Rectal smooth muscle tissue (tissue), 1 donor: ENCODE measurements around the gene TEDC1.

Experiments used
- H3K27ac ChIP-seq: one replicate; pipeline ENCODE4 v1.7.0; 2013; ENCODE audit warnings: low read depth, low read length, inconsistent platforms
- H3K27me3 ChIP-seq: one replicate; pipeline ENCODE4 v1.7.0; 2013; ENCODE audit warnings: low read length; ENCODE audit not compliant: control insufficient read depth, insufficient read depth
- H3K36me3 ChIP-seq: one replicate; pipeline ENCODE4 v1.7.0; 2013; ENCODE audit warnings: low read length; ENCODE audit not compliant: control insufficient read depth, insufficient read depth
- H3K4me1 ChIP-seq: one replicate; pipeline ENCODE4 v1.7.0; 2013; ENCODE audit warnings: low read length; ENCODE audit not compliant: control insufficient read depth, insufficient read depth
- H3K4me3 ChIP-seq: one replicate; pipeline ENCODE4 v1.7.0; 2013; ENCODE audit warnings: low read length
- H3K9ac ChIP-seq: one replicate; pipeline ENCODE4 v1.7.0; 2013; ENCODE audit warnings: low read length

TEDC1 gene

DNA sequence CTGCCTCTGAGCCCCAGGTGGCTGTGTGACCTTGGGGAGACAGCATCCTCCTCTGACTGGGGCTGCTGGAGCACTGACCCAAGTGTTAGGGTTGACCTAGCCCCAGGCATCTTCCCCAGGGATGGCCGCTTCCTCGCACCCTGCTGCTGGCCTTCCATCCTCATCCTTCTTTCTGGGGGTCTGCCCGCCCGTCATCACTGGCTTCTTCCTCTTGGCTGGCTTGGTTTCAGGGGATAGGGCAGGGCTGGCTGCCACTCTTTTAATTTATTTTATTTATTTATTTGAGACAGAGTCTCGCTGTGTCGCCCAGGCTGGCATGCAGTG, 3.5 kb downstream of the TEDC1 start:
- no peaks in the 10 kb centered on the region for H3K4me1 ChIP-seq
- no peak overlapping the region for H3K9ac ChIP-seq
- H3K27me3 ChIP-seq: no peaks in the 10 kb centered on the region
- H3K4me3 ChIP-seq: no peak overlapping the region
- H3K27ac ChIP-seq: no peak overlapping the region
- no peaks in the 10 kb centered on the region for H3K36me3 ChIP-seq

DNA sequence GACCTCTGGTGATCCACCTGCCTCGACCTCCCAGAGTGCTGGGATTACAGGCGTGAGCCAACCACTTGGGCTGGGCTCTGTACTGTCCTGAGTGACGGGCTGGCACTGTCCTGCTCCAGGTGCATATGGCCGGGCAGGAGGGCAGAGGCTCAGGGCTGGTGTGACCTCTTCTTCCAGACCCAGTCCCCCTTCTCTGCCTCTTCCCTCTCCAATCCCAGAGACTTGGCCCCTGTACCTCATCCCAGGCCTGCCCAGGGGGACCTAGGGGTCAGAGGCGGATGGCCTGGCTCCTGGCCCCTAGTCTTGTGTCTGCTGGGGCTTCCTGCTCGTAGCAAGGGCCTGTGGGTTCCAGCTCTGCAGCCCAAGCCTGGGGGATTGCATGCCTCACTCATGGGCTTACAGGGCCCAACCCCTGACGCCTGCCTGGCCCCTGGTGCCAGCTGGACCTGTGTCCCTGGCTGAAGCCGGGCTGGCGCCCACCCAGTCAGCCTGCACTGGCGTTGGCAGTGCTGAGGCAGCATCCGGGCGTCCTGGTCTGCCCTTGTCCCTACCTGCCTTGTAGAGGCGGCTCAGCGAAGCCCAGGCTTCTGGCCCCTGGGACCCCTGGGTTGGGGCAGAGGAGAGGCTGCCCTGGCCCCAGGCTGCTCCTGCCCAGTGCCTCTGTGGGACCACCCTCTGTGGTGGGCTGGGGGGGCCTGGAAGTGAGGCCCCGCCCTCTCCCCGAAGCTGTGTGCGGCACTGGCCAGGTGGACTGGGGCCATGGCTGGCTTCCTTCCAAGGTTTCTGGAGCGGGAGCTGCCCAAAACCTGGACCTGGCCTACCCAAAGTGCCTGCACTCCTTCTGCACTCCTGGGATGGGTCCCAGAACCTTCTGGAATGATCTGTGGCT, 4.3 kb downstream of the TEDC1 start:
- Histone ChIP-seq H3K27ac (no peak overlapping the region), H3K36me3 (no peaks in the 10 kb centered on the region)

DNA sequence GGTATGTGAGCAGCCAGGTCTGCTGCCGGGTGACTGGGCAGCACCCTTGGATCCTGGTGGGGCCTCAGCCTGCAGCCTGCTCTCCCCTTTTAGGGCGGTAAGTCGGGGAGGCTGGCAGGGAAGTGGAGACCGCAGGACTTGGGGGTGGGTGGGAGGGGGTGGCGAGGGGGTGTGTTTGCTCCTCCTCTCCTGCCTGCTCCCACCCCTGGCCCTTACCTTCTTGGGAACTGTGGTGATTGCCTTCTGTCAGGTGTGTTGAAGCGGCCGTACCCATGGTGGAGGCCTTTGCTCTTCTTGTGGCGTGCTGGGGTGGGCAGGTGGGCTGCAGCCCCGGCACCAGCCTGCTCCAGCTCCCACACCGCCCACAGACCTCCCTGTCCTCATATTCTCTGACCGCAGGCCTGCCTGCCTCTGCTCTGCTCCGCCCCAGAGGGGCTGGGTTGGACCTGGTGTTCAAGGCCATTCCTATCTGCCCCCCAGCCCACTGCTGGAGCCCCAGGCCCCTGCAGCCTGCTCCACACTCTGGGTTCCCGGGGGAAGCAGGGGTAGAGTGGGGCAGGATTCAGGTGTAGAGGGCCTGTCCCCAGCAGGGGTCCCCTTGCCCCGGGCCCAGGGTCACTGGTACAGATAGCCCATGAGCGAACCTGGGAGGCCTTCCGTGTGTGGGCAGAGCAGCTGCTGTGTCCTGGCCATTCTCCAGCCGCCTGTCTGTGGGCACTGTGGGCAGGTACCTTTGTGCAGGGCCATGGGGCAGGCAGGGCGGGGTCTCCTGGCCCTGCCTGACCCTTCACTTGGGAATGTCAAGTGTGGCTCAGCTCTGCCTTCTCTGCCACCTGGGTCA, 5.2 kb downstream of the TEDC1 start:
- H3K4me1 ChIP-seq: no peaks in the 10 kb centered on the region

More for the DNA sequence above, 4.3 kb downstream of the TEDC1 start:
- no peaks in the 10 kb centered on the region for H3K27me3 ChIP-seq
- no peak overlapping the region for H3K4me3 ChIP-seq
- no peak overlapping the region for H3K9ac ChIP-seq
- H3K4me1 ChIP-seq: no peaks in the 10 kb centered on the region

DNA sequence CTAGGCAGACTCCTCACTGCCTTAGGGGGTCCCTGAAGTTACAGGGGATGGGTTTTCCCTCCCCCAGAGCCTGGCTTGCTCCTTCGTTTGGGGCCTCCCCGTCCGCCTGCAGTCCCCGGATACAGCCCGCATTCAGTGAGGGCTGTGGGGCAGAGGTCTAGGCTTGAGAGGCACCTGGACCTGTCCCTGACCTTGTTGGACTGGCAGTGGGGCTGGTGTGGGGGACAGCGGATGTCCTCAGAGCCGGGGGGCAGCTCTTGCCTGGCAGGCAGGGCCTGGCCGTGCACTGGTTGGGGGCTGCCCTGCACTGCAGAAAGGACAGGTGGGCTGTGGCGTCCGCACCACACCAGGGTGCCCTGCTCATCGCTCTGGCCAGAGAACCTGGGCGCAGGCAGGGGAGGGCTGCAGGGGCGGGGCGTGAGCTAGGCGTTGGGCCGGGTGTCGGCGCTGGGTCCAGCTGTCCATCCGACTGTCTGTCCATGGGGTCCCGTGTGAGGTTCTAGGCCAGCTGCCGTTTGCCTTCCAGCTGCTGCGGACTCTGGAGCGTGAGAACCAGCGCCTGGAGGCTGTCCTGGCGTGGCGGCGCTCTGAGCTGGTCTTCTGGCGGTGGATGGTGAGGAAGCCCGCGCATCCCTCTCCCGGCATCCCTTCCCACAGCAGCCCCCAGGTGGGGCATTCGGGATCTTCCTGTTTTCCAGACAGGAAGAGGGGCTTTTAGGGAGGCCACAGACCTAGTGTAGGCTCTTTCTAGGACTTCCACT, 6.0 kb downstream of the TEDC1 start:
- H3K4me3 ChIP-seq: no peak overlapping the region
- no peaks in the 10 kb centered on the region for H3K36me3 ChIP-seq
- H3K9ac ChIP-seq: no peak overlapping the region
- H3K4me1 ChIP-seq: no peaks in the 10 kb centered on the region
- no peak overlapping the region for H3K27ac ChIP-seq
- no peaks in the 10 kb centered on the region for H3K27me3 ChIP-seq

More for the DNA sequence above, 5.2 kb downstream of the TEDC1 start:
- H3K9ac ChIP-seq: no peak overlapping the region
- H3K27ac ChIP-seq: no peak overlapping the region
- H3K27me3 ChIP-seq: no peaks in the 10 kb centered on the region
- no peak overlapping the region for H3K4me3 ChIP-seq
- H3K36me3 ChIP-seq: no peaks in the 10 kb centered on the region

DNA sequence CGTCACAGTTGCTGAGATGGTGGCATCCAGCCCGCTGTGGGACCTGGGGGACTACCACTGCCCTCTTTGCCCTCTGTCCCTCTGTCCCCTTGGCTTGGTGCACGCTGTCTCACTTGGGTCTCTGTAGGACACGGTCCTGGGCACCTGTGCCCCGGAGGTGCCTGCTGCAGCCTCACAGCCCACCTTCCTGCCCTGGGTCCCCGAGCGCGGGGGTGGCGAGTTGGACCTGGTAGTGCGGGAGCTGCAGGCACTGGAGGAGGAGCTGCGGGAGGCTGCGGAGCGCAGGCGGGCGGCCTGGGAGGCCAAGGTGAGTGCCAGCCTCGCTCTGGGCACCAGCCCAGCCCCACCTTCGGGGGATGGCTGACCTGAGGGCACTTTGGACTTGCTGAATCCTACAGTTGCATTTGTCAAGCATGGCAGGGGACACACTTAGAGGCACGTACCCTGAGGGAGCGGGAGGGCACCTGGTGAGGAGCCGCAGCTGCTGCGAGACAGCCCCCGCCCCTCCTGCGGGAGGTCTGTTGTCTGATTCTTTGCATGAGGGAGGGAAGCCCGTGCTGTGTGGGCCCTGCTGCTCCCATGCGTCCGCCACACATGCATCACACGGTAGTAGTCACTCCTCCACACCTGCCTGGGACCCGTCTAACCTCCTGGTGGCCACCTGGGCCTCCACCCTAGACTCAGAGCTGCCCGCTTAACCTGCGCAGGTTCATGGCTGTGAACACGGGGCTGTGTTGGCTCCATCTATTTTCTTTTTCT, 6.8 kb downstream of the TEDC1 start:
- no peak overlapping the region for H3K27ac ChIP-seq
- no peak overlapping the region for H3K4me3 ChIP-seq
- no peaks in the 10 kb centered on the region for H3K27me3 ChIP-seq
- no peaks in the 10 kb centered on the region for H3K36me3 ChIP-seq
- H3K4me1 ChIP-seq: no peaks in the 10 kb centered on the region
- H3K9ac ChIP-seq: no peak overlapping the region

DNA sequence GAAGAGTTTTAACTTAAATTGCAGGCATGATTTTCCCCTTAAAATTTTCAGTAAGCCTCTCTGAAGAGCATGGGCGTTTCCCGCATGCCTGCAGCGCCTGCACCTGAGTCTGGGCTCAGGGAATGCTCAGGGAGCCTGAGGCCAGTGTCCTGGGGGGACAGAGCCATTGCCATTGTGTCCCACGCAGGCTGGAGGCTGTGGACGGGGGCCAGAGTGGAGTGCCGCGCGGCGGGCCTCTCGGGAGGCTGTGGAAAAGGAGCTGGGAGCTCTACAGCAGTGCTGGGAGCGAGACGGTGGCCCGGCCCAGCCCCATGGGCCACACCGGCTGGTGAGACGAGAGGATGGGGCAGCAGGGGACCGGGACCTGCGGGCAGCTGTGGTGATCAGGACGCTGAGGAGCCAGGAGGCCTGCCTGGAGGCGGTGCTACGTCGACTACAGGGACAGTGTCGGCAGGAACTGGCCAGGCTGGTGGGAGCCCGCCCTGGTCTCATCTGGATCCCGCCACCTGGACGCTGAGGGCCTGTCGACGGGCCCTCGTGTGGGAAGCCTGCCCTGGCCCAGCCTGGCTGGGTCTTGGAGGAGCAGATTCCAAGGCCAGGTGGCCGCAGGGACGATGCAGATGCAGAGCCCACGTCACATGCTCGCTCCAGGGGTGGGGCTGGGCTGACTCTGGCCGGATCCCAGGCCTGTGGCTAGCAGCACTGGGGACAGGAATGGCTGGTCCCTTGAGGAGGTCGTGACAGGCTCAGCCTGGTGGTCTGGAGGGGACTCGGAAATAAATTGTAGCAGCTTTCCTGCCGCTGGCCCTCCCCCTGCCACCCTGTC, 7.6 kb downstream of the TEDC1 start:
- no peaks in the 10 kb centered on the region for H3K4me1 ChIP-seq
- no peak overlapping the region for H3K27ac ChIP-seq
- no peaks in the 10 kb centered on the region for H3K27me3 ChIP-seq
- H3K36me3 ChIP-seq: no peaks in the 10 kb centered on the region
- H3K4me3 ChIP-seq: no peak overlapping the region
- no peak overlapping the region for H3K9ac ChIP-seq

DNA sequence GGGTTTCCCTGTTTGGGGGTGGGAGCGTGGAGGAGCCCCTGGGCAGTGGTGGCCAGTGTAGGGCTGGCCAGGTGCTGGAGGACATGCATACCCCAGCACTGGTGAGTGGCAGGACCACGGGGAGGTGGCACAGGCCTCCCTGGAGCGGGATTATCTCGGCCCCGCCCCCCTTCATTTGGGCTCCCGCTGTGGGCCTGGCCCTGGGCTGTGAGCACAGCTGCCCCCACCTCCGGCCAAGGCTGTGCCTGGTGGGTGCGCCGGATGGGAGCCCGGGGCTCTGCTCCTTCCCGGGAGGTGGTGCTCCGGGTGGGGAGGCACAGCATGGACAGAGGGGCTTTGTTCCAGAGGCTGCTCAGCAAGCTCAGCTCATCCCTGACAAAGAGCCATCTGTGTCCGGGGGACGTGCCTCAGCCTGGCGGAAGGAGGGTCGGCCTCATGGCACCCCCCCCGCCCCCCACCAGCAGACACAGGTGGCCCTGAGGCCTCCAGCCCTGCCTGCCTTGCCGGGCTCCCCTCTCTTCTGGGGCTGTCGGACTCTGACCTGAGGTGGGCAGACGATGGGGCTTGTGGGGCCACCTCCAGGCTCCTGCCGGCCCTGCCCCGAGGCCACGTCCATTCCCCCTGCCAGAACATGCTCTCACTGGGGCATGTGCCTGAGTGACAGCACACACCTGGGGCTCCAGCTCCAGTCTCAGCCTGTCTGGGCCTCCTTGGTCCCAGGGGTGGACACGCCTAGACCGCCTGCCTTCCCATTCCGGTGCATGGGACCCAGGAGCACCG, 8.4 kb downstream of the TEDC1 start:
- Histone ChIP-seq H3K9ac (no peak overlapping the region), H3K27me3 (no peaks in the 10 kb centered on the region), H3K27ac (no peak overlapping the region), H3K4me1 (no peaks in the 10 kb centered on the region), H3K4me3 (no peak overlapping the region), H3K36me3 (no peaks in the 10 kb centered on the region)

DNA sequence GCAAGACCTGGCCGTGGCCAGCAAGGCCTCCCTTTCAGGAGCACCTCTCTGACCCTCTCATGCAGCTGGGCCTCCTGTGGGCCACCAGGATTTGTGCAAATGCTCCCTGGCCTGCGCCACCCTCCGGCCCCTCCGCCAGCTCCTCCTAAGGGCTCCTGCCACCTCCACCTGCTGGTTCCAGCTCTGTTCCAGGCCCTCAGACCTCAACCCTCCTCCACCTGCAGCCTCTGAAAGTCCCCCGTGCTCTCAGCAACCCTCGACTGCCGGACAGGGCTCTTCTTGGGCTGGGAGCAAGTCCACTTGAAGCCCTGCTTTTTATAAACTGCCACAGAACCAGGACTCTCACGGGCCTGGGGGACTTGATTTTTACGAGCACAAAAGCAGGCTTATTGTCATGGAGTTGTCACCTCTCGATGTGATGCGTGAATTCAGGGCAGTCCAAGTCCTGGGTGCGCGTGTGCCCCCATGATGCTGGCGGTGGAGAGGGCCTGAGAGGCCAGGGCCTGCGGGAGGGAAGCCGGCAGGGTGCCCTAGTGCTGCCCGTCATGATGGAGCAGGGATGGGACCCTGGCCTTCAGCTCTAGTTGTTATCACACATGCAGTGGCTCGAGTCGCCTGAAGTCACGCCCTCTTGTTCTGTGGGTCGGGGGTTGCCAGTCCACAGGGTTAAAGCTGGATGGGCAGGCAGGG, 9.1 kb downstream of the TEDC1 start:
- Histone ChIP-seq H3K27me3 (no peaks in the 10 kb centered on the region), H3K9ac (no peak overlapping the region), H3K4me3 (no peak overlapping the region), H3K4me1 (no peaks in the 10 kb centered on the region), H3K36me3 (no peaks in the 10 kb centered on the region), H3K27ac (no peak overlapping the region)

DNA sequence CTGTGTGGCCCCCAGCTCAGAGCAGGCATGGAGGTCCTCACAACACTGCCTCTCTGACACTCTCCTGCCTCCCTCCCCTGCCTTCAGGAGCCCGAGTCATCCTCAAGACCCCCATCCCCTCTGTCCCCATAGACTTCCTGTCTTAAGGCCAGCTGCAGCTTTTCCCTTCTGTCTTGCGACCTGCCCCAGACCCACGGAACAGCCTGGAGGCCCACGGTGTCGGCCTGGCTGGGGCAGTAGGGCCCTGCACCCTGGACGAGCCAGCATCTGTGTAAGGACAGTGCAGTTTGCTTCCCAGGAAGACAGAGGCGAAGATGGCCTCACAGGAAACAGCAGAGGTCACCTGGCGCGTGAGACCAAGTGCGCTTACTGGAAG, 9.7 kb downstream of the TEDC1 start:
- Histone ChIP-seq H3K4me1 (no peaks in the 10 kb centered on the region), H3K27ac (no peak overlapping the region), H3K36me3 (no peaks in the 10 kb centered on the region), H3K9ac (no peak overlapping the region), H3K4me3 (no peak overlapping the region), H3K27me3 (no peaks in the 10 kb centered on the region)

DNA sequence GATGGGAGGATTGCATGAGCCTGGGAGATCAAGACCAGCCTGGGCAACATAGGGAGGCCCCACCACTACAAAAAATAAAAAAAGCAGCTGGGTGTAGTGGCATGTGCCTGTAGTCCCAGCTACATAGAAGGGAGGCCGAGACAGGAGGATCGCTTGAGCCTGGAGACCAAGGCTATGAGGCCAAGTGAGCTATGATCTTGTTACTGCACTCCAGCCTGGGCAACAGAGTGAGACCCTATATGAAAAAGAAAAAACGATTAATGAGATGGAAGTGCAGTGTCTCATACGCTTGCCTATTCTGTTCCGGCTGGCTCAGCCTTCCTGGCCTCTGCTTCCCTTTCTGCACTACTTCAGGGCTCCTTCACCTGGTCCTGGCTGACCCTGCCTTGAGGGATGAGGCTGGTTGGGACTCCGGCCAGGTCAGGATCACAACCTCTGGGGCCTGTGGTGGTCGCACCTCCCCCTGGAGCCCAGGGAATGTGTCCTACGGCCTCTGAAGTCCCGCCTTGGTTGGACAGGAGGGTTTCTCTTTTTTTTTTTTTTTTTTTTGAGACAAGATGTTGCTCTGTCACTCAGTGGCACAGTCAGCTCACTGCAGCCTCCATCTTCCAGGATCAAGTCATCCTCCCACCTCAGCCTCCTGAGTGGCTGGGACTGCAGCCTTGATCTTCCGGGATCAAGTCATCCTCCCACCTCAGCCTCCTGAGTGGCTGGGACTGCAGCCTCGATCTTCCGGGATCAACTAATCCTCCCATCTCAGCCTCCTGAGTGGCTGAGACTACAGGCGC, 10.7 kb downstream of the TEDC1 start:
- no peaks in the 10 kb centered on the region for H3K36me3 ChIP-seq
- no peak overlapping the region for H3K9ac ChIP-seq
- H3K4me1 ChIP-seq: no peaks in the 10 kb centered on the region
- no peak overlapping the region for H3K27ac ChIP-seq
- H3K27me3 ChIP-seq: no peaks in the 10 kb centered on the region
- H3K4me3 ChIP-seq: no peak overlapping the region
